SH-SY5Y (cell line): Measurements from ENCODE around the gene NRDE2.

Experiments used
- GATA2 ChIP-seq: IDR thresholded peaks from 2 replicates; pipeline ENCODE4 v1.6.1; 2011; ENCODE audit warnings: mild to moderate bottlenecking, low read depth, low read length
- GATA3 ChIP-seq: IDR thresholded peaks from 2 replicates; pipeline ENCODE4 v1.6.1; 2011; ENCODE audit warnings: low read depth, mild to moderate bottlenecking, low read length, moderate library complexity

- TF ChIP-seq GATA2 (no peak), GATA3 (no peak)
Measured at GRCh38 chr14:90297876-90298629, 33.7 kb downstream of the NRDE2 start.
